HepG2 (cell line): ENCODE measurements around the gene ARSB. TPM values are rescaled to one million over a fixed set of nuclear protein-coding genes. Genes with fewer than 3 reads are reported as not detected.

ENCODE experiments used
- ATAC-seq: fragments of 200-7000 bp; cut with Tn5 transposase; 3 replicates; pipeline ENCODE4 v1.9.1; 2020; ENCODE audit warnings: mild to moderate bottlenecking, moderate library complexity
- BruUV-seq: library from RNA; stranded (reverse); fragments of 400-500 nt; replicated peaks from 2 replicates; lab custom pipeline; 2021; lab: Mats Ljungman, UMichigan
- CTCF ChIA-PET: fragments of 300-600 bp; formaldehyde crosslinking; extraction: SDS; loops from one replicate; lab custom pipeline; 2021; ENCODE audit warnings: low total read pairs, inconsistent platforms, low intra/inter-chr PET ratio; lab: Yijun Ruan, JAX
- POLR2A ChIA-PET: fragments of 350-600 bp; sonication (Branson Sonifier 250); formaldehyde crosslinking; loops from one replicate; lab custom pipeline; 2020; ENCODE audit warnings: antibody characterized with exemption, inconsistent platforms; lab: Yijun Ruan, JAX
- DNase-seq: peaks from one replicate; pipeline ENCODE4 v3.0.0-alpha.2; 2015; ENCODE audit warnings: low spot score
- FAIRE-seq: peaks from 3 replicates; lab custom pipeline; 2011; peaks lifted over from hg19 to GRCh38; lab: Jason Lieb, UNC
- H2AFZ ChIP-seq: one replicate; pipeline ENCODE4 v1.6.1; 2011; ENCODE audit warnings: low read length, inconsistent platforms
- H3K27ac ChIP-seq: fragments of 300-600 bp; 3 replicates; pipeline ENCODE4 v1.8.0; 2011; ENCODE audit warnings: mixed run types, mild to moderate bottlenecking, mixed read lengths, low read length, inconsistent platforms; ENCODE audit not compliant: insufficient read depth; ENCODE audit errors: extremely low read length
- H3K27me3 ChIP-seq, 2 experiments: fragments of 200-600 bp in 1 of 2; 2 replicates in 1 of 2; 3 replicates in 1 of 2; pipeline versions ENCODE4 v1.6.0 to v1.8.0; 2011; ENCODE audit warnings: low read length in 2 of 2, mild to moderate bottlenecking in 2 of 2, moderate library complexity in 2 of 2, inconsistent platforms in 1 of 2; ENCODE audit not compliant: insufficient read depth in 2 of 2, control insufficient read depth in 1 of 2
- H3K36me3 ChIP-seq, 2 experiments: fragments of 200-600 bp in 1 of 2; replicated peaks in 1 of 2; 2 replicates in 1 of 2; 3 replicates in 1 of 2; pipeline versions ENCODE4 v1.5.1 to v1.8.0; 2011; ENCODE audit warnings: low read length in 2 of 2, inconsistent platforms in 1 of 2; ENCODE audit not compliant: insufficient read depth in 2 of 2, control insufficient read depth in 1 of 2
- H3K4me1 ChIP-seq: 2 replicates; pipeline ENCODE4 v1.5.1; 2012; ENCODE audit warnings: low read length, inconsistent platforms; ENCODE audit not compliant: insufficient read depth
- H3K4me2 ChIP-seq: 2 replicates; pipeline ENCODE4 v1.6.0; 2011; ENCODE audit warnings: low read depth, low read length, inconsistent platforms
- H3K4me3 ChIP-seq, 3 experiments: fragments of 200-600 bp in 1 of 3; sonication (generic), shearing (Covaris generic) in 1 of 3; replicated peaks in 1 of 3; 2 replicates each; pipeline ENCODE4 v1.5.1; 2011 to 2016; ENCODE audit warnings: low read length in 3 of 3, inconsistent platforms in 2 of 3, low read depth in 2 of 3, mild to moderate bottlenecking in 2 of 3, control low read depth in 1 of 3, mixed read lengths in 1 of 3; ENCODE audit not compliant: insufficient read depth in 1 of 3
- H3K79me2 ChIP-seq: one replicate; pipeline ENCODE4 v1.6.1; 2011; ENCODE audit warnings: low read length, inconsistent platforms; ENCODE audit not compliant: insufficient read depth
- H3K9ac ChIP-seq: 2 replicates; pipeline ENCODE4 v1.6.0; 2011; ENCODE audit warnings: mild to moderate bottlenecking, low read depth, low read length, inconsistent platforms; ENCODE audit not compliant: insufficient read depth
- H3K9me3 ChIP-seq: 2 replicates; pipeline ENCODE4 v1.5.1; 2012; ENCODE audit warnings: mild to moderate bottlenecking, low read length
- H4K20me1 ChIP-seq: 2 replicates; pipeline ENCODE4 v1.6.0; 2011; ENCODE audit warnings: inconsistent platforms, mild to moderate bottlenecking, low read length, moderate library complexity; ENCODE audit not compliant: insufficient read depth
- CEBPZ ChIP-seq: IDR thresholded peaks from 2 replicates; pipeline ENCODE4 v1.6.1; 2012; ENCODE audit warnings: low read length, improper control_type of control experiment
- HNF1B ChIP-seq: sonication (generic); formaldehyde crosslinking; IDR thresholded peaks from 2 replicates; pipeline ENCODE4 v1.5.1; 2020; ENCODE audit warnings: mild to moderate bottlenecking, moderate library complexity, missing genetic modification reagents
- HNRNPL ChIP-seq: fragments of 200-400 bp; formaldehyde crosslinking; IDR thresholded peaks from 2 replicates; pipeline ENCODE4 v1.6.1; 2017; ENCODE audit warnings: mild to moderate bottlenecking, low read depth, low read length
- KDM4B ChIP-seq: sonication (generic); formaldehyde crosslinking; IDR thresholded peaks from 2 replicates; pipeline ENCODE4 v1.4.0; 2020; ENCODE audit warnings: missing genetic modification reagents
- ZNF251 ChIP-seq: sonication (generic); formaldehyde crosslinking; IDR thresholded peaks from 2 replicates; pipeline ENCODE4 v1.9.0; 2021; ENCODE audit warnings: mild to moderate bottlenecking, missing genetic modification reagents
- ZNF496 ChIP-seq: sonication (generic); formaldehyde crosslinking; IDR thresholded peaks from 2 replicates; pipeline ENCODE4 v1.8.1; 2023; ENCODE audit warnings: mild to moderate bottlenecking, moderate library complexity, missing genetic modification reagents; ENCODE audit not compliant: insufficient replicate concordance
- WGBS: methylation state at CpG from one replicate; pipeline ENCODE4 v1.1.6; 2017; ENCODE audit warnings: low lambda C conversion rate; 5-methylcytosine and 5-hydroxymethylcytosine counted together
- in situ Hi-C: cut with HindIII; loops from 2 replicates; pipeline ENCODE4 v1.10.0; 2017; ENCODE audit warnings: low pct_unique_long_range_greater_than_20kb; ENCODE audit not compliant: extremely low pct_ligation_motif_present
- intact Hi-C: fragments of 100-400 bp; cut with micrococcal nuclease; formaldehyde crosslinking; loops from one replicate; pipeline ENCODE4 v1.10.0; 2022; ENCODE audit not compliant: unreplicated experiment
- polyA plus RNA-seq, 8 experiments: library from polyadenylated mRNA; depleted of rRNA in 3 of 8; stranded (reverse) in 7 of 8; unstranded in 1 of 8; fragments of >200 nt; fragmentation: Illumina TruSeq in 4 of 8; extraction: Trizol in 4 of 8; gene quantifications; 2 replicates each; pipeline versions ENCODE4 v1.2.1 to v1.2.3, GENCODE V29; 2011 to 2016; ENCODE audit warnings: low read depth in 4 of 8, missing spikeins in 1 of 8, mixed read lengths in 1 of 8; ENCODE audit not compliant: insufficient read depth in 1 of 8
- total RNA-seq, 5 experiments: library from RNA; depleted of rRNA; stranded (reverse); fragments of >200 nt; fragmentation: Illumina TruSeq; extraction: Trizol; gene quantifications; 2 replicates each; pipeline ENCODE4 v1.2.3, GENCODE V29; 2016; ENCODE audit warnings: low read depth in 1 of 5
- TF ChIP-seq, protein P1 (sequence below): sonication (generic); formaldehyde crosslinking; IDR thresholded peaks from 2 replicates; pipeline ENCODE4 v1.5.1; 2020; ENCODE audit warnings: mild to moderate bottlenecking, missing genetic modification reagents, moderate library complexity
- TF ChIP-seq, protein P2 (sequence below): sonication (generic); formaldehyde crosslinking; IDR thresholded peaks from 2 replicates; pipeline ENCODE4 v1.9.0; 2021; ENCODE audit warnings: missing genetic modification reagents, borderline replicate concordance
- TF ChIP-seq, protein P3 (sequence below): sonication (generic); formaldehyde crosslinking; IDR thresholded peaks from 2 replicates; pipeline ENCODE4 v1.4.0; 2020; ENCODE audit warnings: mild to moderate bottlenecking, missing genetic modification reagents, borderline replicate concordance
- TF ChIP-seq, protein P4 (sequence below): sonication (generic); formaldehyde crosslinking; IDR thresholded peaks from 2 replicates; pipeline ENCODE4 v1.8.0; 2022; ENCODE audit warnings: missing genetic modification reagents, mild to moderate bottlenecking, moderate library complexity, borderline replicate concordance

ARSB gene
- total and polyA plus RNA-seq, 2 of the 13 experiments (the other 11 are each of a cell fraction or from before 2014, with no cell fraction given) = 52.6 to 66.4 TPM

GRCh38 chr5:78841767-78842166 lies 143.3 kb downstream of the ARSB start:
- Histone ChIP-seq H3K4me1 (no peaks in the 10 kb centered on the region), H3K27me3 (no peaks in the 10 kb centered on the region), H3K36me3 (peaks cover 12 to 38% of the 10 kb centered on the region in 2 experiments), H4K20me1 (no peaks in the 10 kb centered on the region), H3K27ac (no peak overlapping the region), H3K79me2 (no peaks in the 10 kb centered on the region), H3K9me3 (no peaks in the 10 kb centered on the region), H3K4me3 (no peak overlapping the region), H3K9ac (no peak overlapping the region), H2AFZ (no peak overlapping the region), H3K4me2 (no peak overlapping the region)
- DNase-seq = no peak
- ChIA-PET CTCF (no interaction called here), POLR2A (no interaction called here)
- no peak for FAIRE-seq
- intact Hi-C loops = no loop called here
- 95% methylated on average over 2 of the region's 2 CpGs for WGBS
- no TSS peak for BruUV-seq
- in situ Hi-C loops = no loop called here
- no peak for ATAC-seq
- TF ChIP-seq, protein P1, sequence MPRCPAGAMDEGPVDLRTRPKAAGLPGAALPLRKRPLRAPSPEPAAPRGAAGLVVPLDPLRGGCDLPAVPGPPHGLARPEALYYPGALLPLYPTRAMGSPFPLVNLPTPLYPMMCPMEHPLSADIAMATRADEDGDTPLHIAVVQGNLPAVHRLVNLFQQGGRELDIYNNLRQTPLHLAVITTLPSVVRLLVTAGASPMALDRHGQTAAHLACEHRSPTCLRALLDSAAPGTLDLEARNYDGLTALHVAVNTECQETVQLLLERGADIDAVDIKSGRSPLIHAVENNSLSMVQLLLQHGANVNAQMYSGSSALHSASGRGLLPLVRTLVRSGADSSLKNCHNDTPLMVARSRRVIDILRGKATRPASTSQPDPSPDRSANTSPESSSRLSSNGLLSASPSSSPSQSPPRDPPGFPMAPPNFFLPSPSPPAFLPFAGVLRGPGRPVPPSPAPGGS = no peak
- no peak for TF ChIP-seq CEBPZ
- no peak for TF ChIP-seq ZNF496 (CRISPR knock-in tag)
- no peak for TF ChIP-seq ZNF251 (CRISPR knock-in tag)
- no peak for TF ChIP-seq HNRNPL
- TF ChIP-seq, protein P2, sequence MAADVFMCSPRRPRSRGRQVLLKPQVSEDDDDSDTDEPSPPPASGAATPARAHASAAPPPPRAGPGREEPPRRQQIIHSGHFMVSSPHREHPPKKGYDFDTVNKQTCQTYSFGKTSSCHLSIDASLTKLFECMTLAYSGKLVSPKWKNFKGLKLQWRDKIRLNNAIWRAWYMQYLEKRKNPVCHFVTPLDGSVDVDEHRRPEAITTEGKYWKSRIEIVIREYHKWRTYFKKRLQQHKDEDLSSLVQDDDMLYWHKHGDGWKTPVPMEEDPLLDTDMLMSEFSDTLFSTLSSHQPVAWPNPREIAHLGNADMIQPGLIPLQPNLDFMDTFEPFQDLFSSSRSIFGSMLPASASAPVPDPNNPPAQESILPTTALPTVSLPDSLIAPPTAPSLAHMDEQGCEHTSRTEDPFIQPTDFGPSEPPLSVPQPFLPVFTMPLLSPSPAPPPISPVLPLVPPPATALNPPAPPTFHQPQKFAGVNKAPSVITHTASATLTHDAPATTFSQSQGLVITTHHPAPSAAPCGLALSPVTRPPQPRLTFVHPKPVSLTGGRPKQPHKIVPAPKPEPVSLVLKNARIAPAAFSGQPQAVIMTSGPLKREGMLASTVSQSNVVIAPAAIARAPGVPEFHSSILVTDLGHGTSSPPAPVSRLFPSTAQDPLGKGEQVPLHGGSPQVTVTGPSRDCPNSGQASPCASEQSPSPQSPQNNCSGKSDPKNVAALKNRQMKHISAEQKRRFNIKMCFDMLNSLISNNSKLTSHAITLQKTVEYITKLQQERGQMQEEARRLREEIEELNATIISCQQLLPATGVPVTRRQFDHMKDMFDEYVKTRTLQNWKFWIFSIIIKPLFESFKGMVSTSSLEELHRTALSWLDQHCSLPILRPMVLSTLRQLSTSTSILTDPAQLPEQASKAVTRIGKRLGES = no peak
- TF ChIP-seq, protein P3, sequence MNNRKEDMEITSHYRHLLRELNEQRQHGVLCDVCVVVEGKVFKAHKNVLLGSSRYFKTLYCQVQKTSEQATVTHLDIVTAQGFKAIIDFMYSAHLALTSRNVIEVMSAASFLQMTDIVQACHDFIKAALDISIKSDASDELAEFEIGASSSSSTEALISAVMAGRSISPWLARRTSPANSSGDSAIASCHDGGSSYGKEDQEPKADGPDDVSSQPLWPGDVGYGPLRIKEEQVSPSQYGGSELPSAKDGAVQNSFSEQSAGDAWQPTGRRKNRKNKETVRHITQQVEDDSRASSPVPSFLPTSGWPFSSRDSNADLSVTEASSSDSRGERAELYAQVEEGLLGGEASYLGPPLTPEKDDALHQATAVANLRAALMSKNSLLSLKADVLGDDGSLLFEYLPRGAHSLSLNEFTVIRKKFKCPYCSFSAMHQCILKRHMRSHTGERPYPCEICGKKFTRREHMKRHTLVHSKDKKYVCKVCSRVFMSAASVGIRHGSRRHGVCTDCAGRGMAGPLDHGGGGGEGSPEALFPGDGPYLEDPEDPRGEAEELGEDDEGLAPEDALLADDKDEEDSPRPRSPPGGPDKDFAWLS = no peak
- no peak for TF ChIP-seq KDM4B (CRISPR knock-in tag)
- no peak for TF ChIP-seq HNF1B
- TF ChIP-seq, protein P4, sequence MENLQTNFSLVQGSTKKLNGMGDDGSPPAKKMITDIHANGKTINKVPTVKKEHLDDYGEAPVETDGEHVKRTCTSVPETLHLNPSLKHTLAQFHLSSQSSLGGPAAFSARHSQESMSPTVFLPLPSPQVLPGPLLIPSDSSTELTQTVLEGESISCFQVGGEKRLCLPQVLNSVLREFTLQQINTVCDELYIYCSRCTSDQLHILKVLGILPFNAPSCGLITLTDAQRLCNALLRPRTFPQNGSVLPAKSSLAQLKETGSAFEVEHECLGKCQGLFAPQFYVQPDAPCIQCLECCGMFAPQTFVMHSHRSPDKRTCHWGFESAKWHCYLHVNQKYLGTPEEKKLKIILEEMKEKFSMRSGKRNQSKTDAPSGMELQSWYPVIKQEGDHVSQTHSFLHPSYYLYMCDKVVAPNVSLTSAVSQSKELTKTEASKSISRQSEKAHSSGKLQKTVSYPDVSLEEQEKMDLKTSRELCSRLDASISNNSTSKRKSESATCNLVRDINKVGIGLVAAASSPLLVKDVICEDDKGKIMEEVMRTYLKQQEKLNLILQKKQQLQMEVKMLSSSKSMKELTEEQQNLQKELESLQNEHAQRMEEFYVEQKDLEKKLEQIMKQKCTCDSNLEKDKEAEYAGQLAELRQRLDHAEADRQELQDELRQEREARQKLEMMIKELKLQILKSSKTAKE (CRISPR knock-in tag) = no peak
